Spinal cord (tissue), 10 donors: ENCODE data around the gene VSTM2B. TPM values are rescaled to one million over a fixed set of nuclear protein-coding genes. Genes with fewer than 3 reads are reported as not detected.

Experiments
- DNase-seq, 6 donors: peaks; one replicate each; pipeline versions ENCODE4 v3.0.0 to v3.0.0-alpha.2; 2013 to 2015; ENCODE audit warnings: low spot score in 6 of 6, low read depth in 4 of 6
- H3K27ac ChIP-seq: one replicate; pipeline ENCODE4 v1.5.1; 2013; ENCODE audit warnings: low read depth, low read length, control low read depth
- H3K27me3 ChIP-seq: one replicate; pipeline ENCODE4 v1.6.1; 2013; ENCODE audit warnings: low read length; ENCODE audit not compliant: control insufficient read depth, insufficient read depth
- H3K36me3 ChIP-seq: one replicate; pipeline ENCODE4 v1.6.1; 2013; ENCODE audit warnings: low read length; ENCODE audit not compliant: control insufficient read depth, insufficient read depth
- H3K4me1 ChIP-seq: one replicate; pipeline ENCODE4 v1.6.1; 2013; ENCODE audit warnings: low read length; ENCODE audit not compliant: control insufficient read depth, insufficient read depth
- H3K4me3 ChIP-seq: one replicate; pipeline ENCODE4 v1.5.1; 2013; ENCODE audit warnings: low read depth, low read length, control low read depth
- H3K9me3 ChIP-seq: one replicate; pipeline ENCODE4 v1.6.1; 2013; ENCODE audit warnings: low read length; ENCODE audit not compliant: control insufficient read depth, insufficient read depth
- WGBS: methylation state at CpG from one replicate; pipeline ENCODE4 v1.1.5; 2013; ENCODE audit warnings: missing lambda C conversion rate; ENCODE audit not compliant: insufficient coverage; 5-methylcytosine and 5-hydroxymethylcytosine counted together
- polyA plus RNA-seq, 2 donors: library from polyadenylated mRNA; unstranded; fragments of 120-200 nt; gene quantifications; one replicate each; pipeline ENCODE4 v1.2.1, GENCODE V29; 2013; ENCODE audit not compliant: insufficient read length in 2 of 2
- total RNA-seq, 2 donors: library from RNA; depleted of rRNA in 1 of 2; stranded (reverse); fragments of 120-200 nt in 1 of 2; fragments of >200 nt in 1 of 2; gene quantifications; one replicate each; pipeline versions ENCODE4 v1.2.3 to v1.2.4, GENCODE V29; 2013 to 2014
- donor health status: healthy.

VSTM2B gene
- total and polyA plus RNA-seq, 4 donors = 7.2 to 43.2 (median 23.1) TPM

- Histone ChIP-seq H3K27me3 (no peaks in the 10 kb centered on the region), H3K36me3 (peaks cover 69% of the 10 kb centered on the region), H3K4me1 (peaks cover under 1% of the 10 kb centered on the region), H3K27ac (no peak overlapping the region), H3K4me3 (no peak overlapping the region), H3K9me3 (no peaks in the 10 kb centered on the region)
- DNase-seq = no peak
- WGBS = 91% methylated on average over 9 of the region's 9 CpGs
Measured at GRCh38 chr19:29612121-29612520, 86.3 kb downstream of the VSTM2B start.

GRCh38 chr19:29612801-29613595 is 87.2 kb downstream of the VSTM2B start:
- no peaks in the 10 kb centered on the region for H3K27me3 ChIP-seq
- no peak overlapping the region for H3K27ac ChIP-seq
- H3K4me3 ChIP-seq = no peak overlapping the region
- no peaks in the 10 kb centered on the region for H3K9me3 ChIP-seq
- 94% methylated on average over 19 of the region's 21 CpGs for WGBS
- H3K4me1 ChIP-seq = no peaks in the 10 kb centered on the region
- H3K36me3 ChIP-seq = peaks cover 73% of the 10 kb centered on the region
- DNase-seq = no peak

GRCh38 chr19:29614046-29614445 is 88.3 kb downstream of the VSTM2B start:
- Histone ChIP-seq H3K4me3 (no peak overlapping the region), H3K9me3 (no peaks in the 10 kb centered on the region), H3K36me3 (peaks cover 73% of the 10 kb centered on the region), H3K27me3 (no peaks in the 10 kb centered on the region), H3K27ac (no peak overlapping the region), H3K4me1 (no peaks in the 10 kb centered on the region)
- DNase-seq = no peak
- 94% methylated on average over 5 of the region's 7 CpGs for WGBS

Other genes with a start within 250 kb of the VSTM2B start
- gene POP4, start 80.3 kb downstream of the VSTM2B start, total RNA-seq = 10 to 100 TPM; 56.9 to 86.6 TPM
- gene POP4, start 80.3 kb downstream of the VSTM2B start, polyA plus RNA-seq = 10 to 100 TPM; 56.1 to 56.8 TPM
- 1 to 10 TPM; 4.4 to 6.7 TPM for gene PLEKHF1, start 139.5 kb downstream of the VSTM2B start, total RNA-seq
- 1 to 10 TPM; 3.1 to 4.7 TPM for gene PLEKHF1, start 139.5 kb downstream of the VSTM2B start, polyA plus RNA-seq
- 10 to 100 TPM; 24.2 to 29.8 TPM for gene C19orf12, start 189.3 kb downstream of the VSTM2B start, total RNA-seq
- 10 to 100 TPM; 42.7 to 42.9 TPM for gene C19orf12, start 189.3 kb downstream of the VSTM2B start, polyA plus RNA-seq